ENCODE measurements around the gene MDM1.
A peak's percentile ranks its signal among the peaks of the same experiment; 100 is the strongest.

MDM1 gene

GRCh38 chr12:68319988-68320623 is 12.1 kb downstream of the MDM1 start:
- DNase-seq (ENCODE audit: low spot score), result no peak

- peak; percentile 29 for DNase-seq (ENCODE audit: low spot score)
These were observed 15.0 kb downstream of the MDM1 start for GRCh38 chr12:68317047-68317667.

GRCh38 chr12:68310370-68310769 is 21.8 kb downstream of the MDM1 start:
- DNase-seq (ENCODE audit: low spot score), result no peak

GRCh38 chr12:68306564-68306963 is 25.6 kb downstream of the MDM1 start:
- DNase-seq (ENCODE audit: low spot score), result no peak

- no peak for DNase-seq (ENCODE audit: low spot score)
These were observed 26.9 kb downstream of the MDM1 start for GRCh38 chr12:68305278-68305677.

- DNase-seq (ENCODE audit: low spot score), result no peak
These were observed 27.5 kb downstream of the MDM1 start for GRCh38 chr12:68304626-68305025.

- DNase-seq (ENCODE audit: low spot score), result no peak
These were observed 28.3 kb downstream of the MDM1 start for GRCh38 chr12:68303850-68304249.

- DNase-seq (ENCODE audit: low spot score), result no peak
These were observed 34.2 kb downstream of the MDM1 start for GRCh38 chr12:68297929-68298328.

- no peak for DNase-seq (ENCODE audit: low spot score)
These were observed 37.9 kb downstream of the MDM1 start for GRCh38 chr12:68294251-68294650.

- DNase-seq (ENCODE audit: low spot score), result no peak
These were observed 38.8 kb downstream of the MDM1 start for GRCh38 chr12:68293347-68293746.

GRCh38 chr12:68292151-68292943 is 39.8 kb downstream of the MDM1 start:
- DNase-seq (ENCODE audit: low spot score), result no peak

GRCh38 chr12:68291396-68292036 is 40.6 kb downstream of the MDM1 start:
- DNase-seq (ENCODE audit: low spot score), result no peak

- DNase-seq (ENCODE audit: low spot score), result no peak
These were observed 42.0 kb downstream of the MDM1 start for GRCh38 chr12:68290126-68290525.

- DNase-seq (ENCODE audit: low spot score), result no peak
These were observed 45.1 kb downstream of the MDM1 start for GRCh38 chr12:68287106-68287505.

GRCh38 chr12:68286396-68286795 is 45.8 kb downstream of the MDM1 start:
- DNase-seq (ENCODE audit: low spot score), result no peak

GRCh38 chr12:68285541-68285940 is 46.6 kb downstream of the MDM1 start:
- no peak for DNase-seq (ENCODE audit: low spot score)

GRCh38 chr12:68281322-68282077 is 50.7 kb downstream of the MDM1 start:
- DNase-seq (ENCODE audit: low spot score), result no peak

GRCh38 chr12:68280240-68280639 is 51.9 kb downstream of the MDM1 start:
- no peak for DNase-seq (ENCODE audit: low spot score)

- no peak for DNase-seq (ENCODE audit: low spot score)
These were observed 52.7 kb downstream of the MDM1 start for GRCh38 chr12:68279227-68280054.

- DNase-seq (ENCODE audit: low spot score), result no peak
These were observed 55.7 kb downstream of the MDM1 start for GRCh38 chr12:68276402-68276930.

- no peak for DNase-seq (ENCODE audit: low spot score)
These were observed 59.4 kb downstream of the MDM1 start for GRCh38 chr12:68272732-68273131.

Data from iPS-NIHi11 (cell line).